GM18526 (cell line): ENCODE data around the gene TALDO1.

Source experiments
- POLR2A ChIP-seq: IDR thresholded peaks from 3 replicates; pipeline ENCODE4 v1.6.1; 2011; ENCODE audit not compliant: insufficient read length; ENCODE audit errors: extremely low read depth

The TALDO1 gene

DNA sequence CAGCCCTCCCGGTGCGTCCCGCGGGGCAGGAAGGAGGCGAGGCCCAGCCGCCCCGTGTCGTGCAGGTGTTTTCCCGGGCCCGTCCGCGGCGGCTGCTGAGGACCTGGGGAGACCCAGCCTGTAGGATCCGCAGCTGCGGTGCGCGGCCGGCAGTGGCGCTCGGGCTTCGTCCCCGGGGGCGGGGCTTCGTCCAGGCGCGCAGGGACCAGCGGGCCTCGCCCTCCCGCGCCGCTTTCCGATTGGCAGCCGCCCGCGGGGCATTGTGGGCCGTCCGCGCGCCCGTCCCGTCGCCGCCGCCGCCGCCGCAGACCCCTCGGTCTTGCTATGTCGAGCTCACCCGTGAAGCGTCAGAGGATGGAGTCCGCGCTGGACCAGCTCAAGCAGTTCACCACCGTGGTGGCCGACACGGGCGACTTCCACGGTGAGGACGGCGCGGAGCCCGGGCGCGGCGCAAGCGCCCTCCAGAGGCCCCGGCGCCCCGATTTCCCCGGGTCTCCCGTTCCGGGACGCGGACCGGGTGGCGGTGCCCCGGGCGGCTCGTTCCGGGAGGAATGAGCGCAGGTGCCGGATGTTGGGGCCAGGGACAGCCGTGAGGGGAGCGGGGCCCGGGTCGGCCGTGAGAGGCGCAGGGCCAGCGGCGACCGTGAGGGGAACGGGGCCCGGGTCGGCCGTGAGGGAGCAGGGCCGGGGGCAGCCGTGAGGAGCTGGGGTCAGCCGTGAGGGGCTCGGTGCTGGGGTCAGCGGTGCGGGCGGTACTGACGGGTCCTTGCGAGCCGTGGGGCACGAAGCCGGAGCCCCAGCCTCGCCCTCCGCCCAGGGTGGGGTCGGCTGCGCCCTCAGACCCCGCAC lies at the start of gene TALDO1:
Gene TALDO1, plus strand, starts transcription at position 307 of the 849 bp plus-strand sequence. Its CDS starts 18 bp downstream, at position 325.
- TF ChIP-seq POLR2A = peak; percentile 70

DNA sequence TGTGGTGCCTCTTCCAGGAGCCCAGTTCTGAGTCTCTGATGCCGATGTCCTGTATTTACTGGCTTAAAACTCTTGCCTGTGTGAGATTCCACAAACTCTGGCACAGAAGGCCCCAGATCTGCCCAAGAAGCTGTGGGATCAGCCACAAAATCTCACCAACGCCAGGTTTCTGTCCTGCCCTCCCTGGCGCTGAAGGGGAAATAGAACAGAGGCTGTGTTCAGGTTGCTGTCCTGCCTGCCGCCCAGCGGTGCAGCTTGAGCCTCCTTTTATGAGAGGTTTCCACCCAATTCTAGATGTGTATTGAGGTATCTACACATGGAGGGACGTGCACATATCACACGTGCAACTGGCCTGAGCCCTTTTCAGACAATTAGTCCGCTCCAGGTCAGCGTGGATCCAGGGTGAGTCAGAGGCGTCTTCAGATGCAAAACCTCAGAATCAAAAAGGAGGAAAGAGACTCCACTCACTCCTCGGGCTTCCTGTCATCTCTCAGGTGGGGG lies 49.4 kb upstream of the TALDO1 start:
- no peak for TF ChIP-seq POLR2A

DNA sequence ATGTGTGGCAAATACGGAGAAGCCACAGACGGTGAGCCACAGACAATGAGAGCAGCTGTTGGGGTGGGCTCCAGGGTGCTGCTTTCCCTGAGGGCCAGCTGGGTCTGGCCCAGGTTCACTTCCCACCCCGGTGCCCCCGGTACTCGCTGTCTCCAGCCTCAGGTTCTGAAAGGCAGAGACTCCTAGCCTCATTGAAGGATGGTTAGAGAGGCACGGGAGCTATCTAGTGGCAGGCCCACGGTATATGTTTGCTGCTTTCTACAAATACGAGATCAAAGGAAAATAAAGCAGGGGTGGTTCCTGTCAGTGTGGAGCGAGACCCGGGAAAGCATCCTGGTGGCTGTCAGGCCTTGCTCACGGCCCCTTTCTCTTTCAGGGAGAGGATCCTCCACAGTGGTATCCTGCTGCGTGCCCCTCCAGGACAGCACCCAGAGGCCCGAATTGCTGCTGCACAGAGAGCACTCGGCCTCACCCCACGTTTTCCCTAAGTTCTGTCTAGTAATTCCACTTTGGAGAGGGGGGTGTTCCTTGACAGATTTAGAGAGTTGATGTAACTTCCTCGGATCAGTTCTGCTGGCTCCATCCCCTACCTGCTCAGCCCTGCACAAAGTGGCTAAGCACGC lies 48.7 kb upstream of the TALDO1 start:
- no peak for TF ChIP-seq POLR2A

DNA sequence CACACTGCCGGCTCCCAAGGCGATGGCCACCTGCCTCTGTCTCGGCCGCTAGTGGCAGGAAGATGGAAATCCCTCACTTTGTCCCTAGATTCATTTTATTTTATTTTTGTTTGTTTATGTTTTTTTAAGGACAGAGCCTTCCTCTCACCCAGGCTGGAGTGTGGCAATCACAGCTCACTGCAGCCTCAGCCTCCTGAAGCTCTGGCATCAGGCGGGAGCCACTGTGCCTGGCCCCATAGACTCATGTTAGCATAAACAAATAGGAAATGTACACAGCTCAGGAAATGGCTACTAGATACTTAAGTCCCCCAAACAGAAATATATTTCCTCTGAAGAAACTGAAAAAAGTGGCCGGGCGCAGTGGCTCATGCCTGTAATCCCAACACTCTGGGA lies 48.2 kb upstream of the TALDO1 start:
- no peak for TF ChIP-seq POLR2A

DNA sequence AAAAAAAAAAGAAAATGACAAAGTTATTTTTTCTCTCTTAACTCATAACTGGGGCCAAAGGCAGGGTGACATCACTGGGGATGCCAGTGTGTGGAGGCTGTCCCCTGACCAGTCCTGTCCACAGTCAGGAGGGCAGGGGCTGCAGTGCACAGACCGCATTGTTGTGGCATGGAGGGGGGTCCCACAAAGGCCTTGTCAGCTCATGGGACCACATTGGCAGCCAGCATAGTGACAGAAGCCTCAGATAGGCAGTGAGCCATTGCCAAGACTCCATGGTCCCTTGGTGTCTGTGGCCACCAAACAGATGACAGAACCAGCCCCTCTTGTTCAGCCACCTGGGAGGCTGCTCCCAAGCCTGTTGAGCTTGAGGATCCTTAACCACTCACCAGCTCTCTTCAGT lies 47.5 kb upstream of the TALDO1 start:
- TF ChIP-seq POLR2A = no peak

DNA sequence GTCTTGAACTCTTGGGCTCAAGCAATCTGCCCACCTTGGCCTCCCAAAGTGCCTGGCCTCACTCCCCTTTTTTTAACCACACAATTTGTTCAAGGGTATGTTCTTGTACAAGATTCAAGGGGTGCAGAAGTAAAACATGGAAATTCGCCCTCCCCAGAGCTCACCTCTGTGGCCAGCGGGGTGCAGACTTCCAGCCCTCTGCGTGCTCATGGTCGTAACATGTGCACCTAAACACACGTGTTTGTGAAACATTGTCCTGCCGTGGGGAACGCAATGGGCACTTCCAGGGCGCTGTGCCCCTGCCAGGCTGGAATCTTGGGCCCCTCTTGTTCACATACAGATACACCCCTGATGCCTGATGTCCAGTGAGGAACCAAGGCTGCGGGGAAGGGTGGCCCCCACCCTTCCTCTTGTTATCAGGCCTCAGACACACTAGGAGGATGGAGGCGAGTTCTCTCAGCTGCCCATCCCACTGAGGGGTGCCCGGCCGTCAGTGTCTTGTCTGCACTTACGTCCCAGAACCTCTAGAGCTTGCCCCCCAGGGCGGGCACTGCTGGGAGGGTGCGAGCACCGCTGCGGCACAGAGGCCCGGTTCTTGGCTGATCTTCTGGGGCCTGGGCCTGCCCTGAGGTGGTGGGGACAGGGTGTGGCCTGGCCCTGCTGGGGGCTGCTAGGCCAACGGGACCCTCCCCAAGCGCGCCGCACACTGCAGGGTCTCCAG lies 45.4 kb upstream of the TALDO1 start:
- no peak for TF ChIP-seq POLR2A

DNA sequence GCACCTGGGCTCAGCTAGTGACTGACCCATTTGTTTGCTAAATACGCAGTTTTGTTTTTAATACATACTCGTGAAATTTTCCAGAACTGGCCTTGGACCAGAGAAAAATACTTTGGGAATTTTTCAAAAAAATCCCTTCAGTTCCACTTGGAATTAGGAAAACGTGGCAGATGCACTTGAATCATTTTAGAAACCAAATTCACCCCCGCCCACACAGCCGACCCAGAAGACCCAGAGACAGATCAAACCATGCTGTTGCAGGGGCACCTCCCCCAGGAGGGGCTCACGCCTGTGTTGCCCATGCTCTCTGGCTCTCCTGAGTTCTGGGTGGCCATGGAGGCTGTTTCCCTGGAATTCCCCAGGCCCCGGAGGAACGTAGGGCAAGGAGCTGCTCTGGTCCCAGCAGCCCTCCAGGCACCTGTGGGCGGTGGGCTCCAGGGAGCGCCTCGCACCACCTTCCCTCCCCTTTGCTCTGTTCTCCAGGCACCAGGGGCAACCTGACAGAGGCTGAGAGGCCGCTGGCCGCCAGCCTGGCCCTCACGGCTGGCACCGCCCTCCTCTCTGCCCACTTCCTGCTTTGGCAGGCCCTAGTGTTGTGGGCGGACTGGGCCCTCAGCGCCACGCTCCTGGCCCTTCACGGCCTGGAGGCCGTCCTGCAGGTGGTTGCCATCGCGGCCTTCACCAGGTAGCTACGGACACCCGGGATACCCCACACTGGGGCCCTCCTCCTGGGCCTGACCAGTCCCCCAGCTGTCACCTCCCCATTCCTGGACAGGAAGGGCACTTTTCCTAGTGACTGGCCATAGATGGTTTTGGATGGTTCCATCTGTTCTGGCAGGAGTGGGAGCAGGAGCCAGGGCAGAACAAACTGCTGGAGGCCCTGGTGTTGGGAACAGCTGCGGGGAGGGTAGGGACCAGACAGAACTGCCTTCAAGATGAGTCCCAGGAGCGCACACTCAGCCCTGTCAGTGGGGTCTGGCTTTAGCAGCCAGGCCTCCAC lies 44.5 kb upstream of the TALDO1 start:
- no peak for TF ChIP-seq POLR2A

DNA sequence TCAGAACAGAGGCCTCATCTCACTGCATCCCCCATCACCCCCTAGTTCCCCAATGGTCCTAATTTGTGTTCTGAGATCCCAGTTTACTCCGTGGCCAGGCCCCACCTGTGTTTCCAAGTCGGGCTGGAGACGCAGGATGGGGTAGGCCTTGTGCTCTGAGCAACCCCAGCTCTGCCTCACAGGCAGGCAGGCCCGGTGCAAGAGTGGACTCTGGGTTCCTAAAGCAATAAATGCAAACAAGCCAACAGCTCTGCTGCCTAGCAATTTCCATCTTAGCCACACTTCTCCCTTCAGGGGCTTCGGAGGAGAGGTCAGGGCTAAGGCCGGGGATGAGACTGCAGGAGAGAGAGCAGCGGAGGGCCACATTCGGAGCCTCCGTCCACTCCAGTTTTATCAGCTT lies 43.8 kb upstream of the TALDO1 start:
- TF ChIP-seq POLR2A = no peak

DNA sequence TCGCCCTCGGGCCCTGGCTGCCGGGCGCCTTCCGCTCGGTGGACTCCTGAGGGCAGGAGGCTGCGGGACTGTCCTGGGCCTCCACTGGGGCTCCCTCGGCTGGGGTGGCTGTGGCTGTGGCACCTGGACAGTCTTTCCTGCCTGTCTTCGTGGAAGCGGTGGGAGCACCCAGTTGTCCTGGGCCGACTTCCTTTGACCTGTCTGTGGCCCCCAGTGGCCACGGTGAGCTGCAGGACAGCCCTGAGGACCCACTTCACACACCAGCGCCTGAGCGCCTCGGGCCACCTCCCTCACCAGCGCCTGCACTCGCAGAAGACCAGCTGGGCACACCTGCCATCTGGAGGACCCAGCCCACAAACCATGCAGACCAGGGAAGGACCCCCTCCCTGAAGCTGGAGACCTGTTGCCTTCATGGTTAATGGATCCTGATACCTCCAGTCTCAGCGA lies 43.0 kb upstream of the TALDO1 start:
- TF ChIP-seq POLR2A = no peak

DNA sequence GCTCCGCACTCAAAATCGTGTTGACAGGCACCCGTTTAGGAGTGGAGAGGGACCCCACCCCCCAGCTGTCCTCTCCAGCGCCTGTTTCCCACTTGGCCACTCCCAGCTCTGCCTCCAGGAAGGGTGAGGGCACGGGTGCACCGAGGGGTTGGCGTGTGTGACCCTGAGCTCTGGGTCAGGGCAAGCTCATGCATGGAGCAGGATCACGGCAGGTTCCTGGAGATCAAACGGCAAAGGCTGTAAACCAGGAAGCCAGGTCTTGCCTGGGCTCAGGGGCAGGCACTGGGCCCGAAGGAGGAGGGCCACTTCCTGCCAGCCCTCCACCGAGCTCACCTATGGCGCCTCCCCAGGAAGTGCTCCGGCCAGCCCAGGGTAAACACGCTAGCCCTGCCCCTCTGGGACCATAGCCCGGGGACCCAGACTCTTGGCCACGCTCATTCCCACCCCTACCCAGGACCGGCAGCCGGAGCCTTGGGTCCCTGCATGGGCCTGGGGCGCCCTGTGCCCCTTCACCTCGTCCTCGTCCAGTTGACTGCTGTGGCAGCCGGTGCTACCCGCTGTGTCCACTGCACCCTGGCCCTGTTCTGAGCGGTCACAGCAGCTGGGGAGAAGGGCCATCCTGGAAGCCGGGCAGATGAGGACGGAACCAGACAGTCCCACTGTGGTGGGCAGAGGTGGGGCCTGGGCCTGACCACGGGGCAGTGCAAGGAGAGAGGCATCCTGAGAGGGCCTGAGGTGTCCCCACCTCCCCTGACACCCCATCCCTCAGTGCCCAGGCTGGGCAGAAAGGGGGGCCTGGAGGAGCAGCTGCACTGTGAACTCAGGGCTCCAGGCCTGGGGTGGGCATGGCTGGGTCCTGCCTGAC lies 42.3 kb upstream of the TALDO1 start:
- TF ChIP-seq POLR2A = no peak

DNA sequence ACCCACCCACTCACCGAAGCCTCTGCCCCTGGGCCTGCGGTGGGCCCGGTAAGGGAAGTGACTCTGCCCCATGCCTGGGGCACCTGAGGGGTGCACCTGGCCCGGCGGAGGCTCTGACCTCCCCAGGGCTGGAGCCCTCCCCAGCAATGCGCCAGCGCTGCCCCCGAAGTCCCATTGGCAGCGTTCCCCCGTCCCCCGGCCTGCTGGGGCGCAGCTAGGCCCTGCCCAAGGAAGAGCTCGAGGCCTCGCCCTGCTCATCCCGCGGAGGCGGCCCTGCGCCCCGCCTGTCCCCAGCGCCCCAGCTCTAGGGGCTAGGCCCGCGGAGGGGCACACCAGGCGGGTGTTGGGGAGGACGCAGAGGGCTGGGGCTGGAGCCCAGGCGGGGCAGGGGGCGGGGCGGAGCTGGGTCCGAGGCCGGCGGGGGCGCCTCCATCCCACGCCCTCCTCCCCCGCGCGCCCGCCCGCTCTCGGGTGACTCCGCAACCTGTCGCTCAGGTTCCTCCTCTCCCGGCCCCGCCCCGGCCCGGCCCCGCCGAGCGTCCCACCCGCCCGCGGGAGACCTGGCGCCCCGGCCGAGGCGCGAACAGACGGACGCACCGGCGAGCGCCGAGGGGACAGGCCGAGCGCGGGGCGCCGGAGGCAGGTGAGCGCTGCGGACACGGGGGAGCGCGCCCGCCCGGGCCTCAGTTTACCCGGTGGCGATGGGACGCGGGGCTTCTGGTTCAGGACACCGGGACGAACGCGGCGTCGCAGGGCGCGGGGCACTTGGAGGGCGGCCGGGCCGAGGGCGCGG lies 41.4 kb upstream of the TALDO1 start, which contains the start of gene EPS8L2:
Gene EPS8L2, plus strand, starts transcription at position 586 of the 793 bp plus-strand sequence. CDS start 3,177 bp downstream, outside the sequence.
- no peak for TF ChIP-seq POLR2A

DNA sequence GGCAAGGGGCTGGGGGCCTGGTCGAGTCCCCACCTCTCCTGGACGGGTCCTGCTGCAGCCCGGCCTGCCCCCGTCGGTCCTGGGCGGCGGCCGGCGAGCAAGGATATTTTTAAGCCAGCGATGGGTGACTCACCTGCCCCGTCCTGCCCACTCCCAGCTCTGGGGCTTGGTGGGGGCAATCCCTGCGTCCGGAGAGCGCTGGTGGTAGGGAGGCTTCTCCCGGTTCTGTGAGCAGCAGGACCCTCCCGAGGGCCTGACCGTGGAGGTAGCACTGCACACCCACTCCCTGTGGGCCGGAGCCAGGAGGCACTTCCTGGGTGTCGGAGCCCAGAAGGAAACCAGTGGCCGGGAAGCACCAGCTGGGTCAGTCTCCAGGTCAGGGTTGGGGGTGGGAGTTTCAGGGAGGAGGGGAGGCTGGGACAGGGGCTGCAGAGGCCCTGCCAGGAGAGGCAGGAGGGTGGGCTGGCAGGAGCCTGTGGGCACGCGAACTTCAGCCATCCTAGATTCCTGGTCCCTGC lies 40.8 kb upstream of the TALDO1 start:
- TF ChIP-seq POLR2A = no peak
